Activated T-helper 1 cell treated with anti-CD3 and anti-CD28 coated beads, Interleukin-12 subunit alpha, Interleukin-12 subunit beta, Interleukin-2, Interleukin-4 antibody, amounts not matched to agents 30 ng/mL and 10 ng/mL and 1 ng/mL, durations not matched to agents 14 hours and 24 hours and 36 hours (primary cell): ENCODE results near the gene CRYBG3. TPM values are rescaled to one million over a fixed set of nuclear protein-coding genes. Genes with fewer than 3 reads are reported as not detected.
A peak's percentile ranks its signal among the peaks of the same experiment; 100 is the strongest.

Source experiments
- DNase-seq: peaks from one replicate; pipeline ENCODE4 v3.0.0; 2021; ENCODE audit warnings: low spot score
- H3K27ac Mint-ChIP-seq: one replicate; pipeline ENCODE4 v1.8.0; 2021; ENCODE audit warnings: mild to moderate bottlenecking, mixed read lengths
- H3K27me3 Mint-ChIP-seq: one replicate; pipeline ENCODE4 v1.8.0; 2022; ENCODE audit warnings: mild to moderate bottlenecking, moderate library complexity, mixed read lengths; ENCODE audit not compliant: insufficient read depth
- H3K36me3 Mint-ChIP-seq: one replicate; pipeline ENCODE4 v1.8.0; 2021; ENCODE audit warnings: low read depth, mixed read lengths
- H3K4me1 Mint-ChIP-seq: one replicate; pipeline ENCODE4 v1.8.0; 2021; ENCODE audit warnings: low read depth, mixed read lengths
- H3K4me3 Mint-ChIP-seq: one replicate; pipeline ENCODE4 v1.8.0; 2021; ENCODE audit warnings: mild to moderate bottlenecking, moderate library complexity, mixed read lengths
- H3K9me3 Mint-ChIP-seq: one replicate; pipeline ENCODE4 v1.8.0; 2021; ENCODE audit warnings: mixed read lengths
- intact Hi-C: fragments of 100-400 bp; cut with micrococcal nuclease; formaldehyde crosslinking; loops from one replicate; pipeline ENCODE4 v1.15.1; 2024
- total RNA-seq: library from RNA; stranded (reverse); gene quantifications from 2 replicates; pipeline ENCODE4 v1.2.3, GENCODE V29; 2022

The CRYBG3 gene
- total RNA-seq, 1 donor from 2014 or later: 6.8 TPM

DNA sequence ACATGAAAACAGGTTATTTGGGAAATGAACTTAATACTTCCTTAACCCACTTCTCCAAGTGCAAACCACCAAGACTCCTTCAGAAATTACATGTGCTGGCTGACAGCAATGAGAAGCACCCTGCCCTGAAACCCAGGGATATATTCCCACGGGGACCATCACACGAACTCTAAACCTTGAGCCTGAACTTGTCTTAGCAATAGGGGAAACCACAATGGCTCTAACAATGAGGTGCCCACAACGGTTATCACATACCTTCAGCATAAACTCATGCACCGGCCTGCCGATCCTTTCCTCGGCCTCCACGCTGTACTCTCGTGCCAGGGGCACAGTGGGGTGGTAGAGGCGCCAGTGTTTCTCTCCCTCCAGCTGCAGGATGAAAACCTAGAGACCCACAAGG lies 137.0 kb downstream of the CRYBG3 start:
- H3K9me3 Mint-ChIP-seq: no peaks in the 10 kb centered on the region
- no peak overlapping the region for H3K4me3 Mint-ChIP-seq
- no peaks in the 10 kb centered on the region for H3K27me3 Mint-ChIP-seq
- intact Hi-C loops: no loop called here
- peaks cover 49% of the 10 kb centered on the region for H3K4me1 Mint-ChIP-seq
- DNase-seq: no peak
- no peak overlapping the region for H3K27ac Mint-ChIP-seq
- peaks cover 56% of the 10 kb centered on the region for H3K36me3 Mint-ChIP-seq

DNA sequence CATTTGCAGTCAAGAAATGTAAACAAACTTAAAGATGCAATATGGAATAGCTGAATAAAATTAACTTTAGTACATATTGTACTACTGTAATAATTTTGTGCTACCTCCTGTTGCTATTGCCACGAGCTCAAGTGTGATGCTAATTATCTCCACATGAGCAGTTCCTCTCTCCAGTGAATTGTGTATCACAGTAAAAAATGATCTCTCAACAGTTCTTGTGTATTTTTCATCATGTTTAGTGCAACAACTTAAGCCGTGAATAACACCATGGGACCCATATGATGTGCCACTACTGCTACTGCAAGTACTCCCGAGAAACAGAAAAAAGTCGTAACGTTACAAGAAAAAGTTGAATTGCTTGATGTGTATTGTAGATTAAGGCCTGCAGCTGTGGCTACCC lies 138.1 kb downstream of the CRYBG3 start:
- peaks cover 53% of the 10 kb centered on the region for H3K36me3 Mint-ChIP-seq

GRCh38 chr3:97960551-97960950 lies 138.7 kb downstream of the CRYBG3 start:
- Mint-ChIP-seq H3K36me3 (peaks cover 52% of the 10 kb centered on the region), H3K4me1 (peaks cover 48% of the 10 kb centered on the region), H3K27ac (no peak overlapping the region), H3K27me3 (no peaks in the 10 kb centered on the region), H3K4me3 (no peak overlapping the region), H3K9me3 (no peaks in the 10 kb centered on the region)
- DNase-seq: no peak
- intact Hi-C loops: no loop called here

More for the DNA sequence above, 138.1 kb downstream of the CRYBG3 start:
- H3K4me1 Mint-ChIP-seq: peaks cover 50% of the 10 kb centered on the region
- no peaks in the 10 kb centered on the region for H3K27me3 Mint-ChIP-seq
- no peaks in the 10 kb centered on the region for H3K9me3 Mint-ChIP-seq
- DNase-seq: no peak
- H3K4me3 Mint-ChIP-seq: no peak overlapping the region
- intact Hi-C loops: no loop called here
- H3K27ac Mint-ChIP-seq: no peak overlapping the region

- H3K36me3 Mint-ChIP-seq: peaks cover 55% of the 10 kb centered on the region
- no peaks in the 10 kb centered on the region for H3K9me3 Mint-ChIP-seq
- no peaks in the 10 kb centered on the region for H3K27me3 Mint-ChIP-seq
- peaks cover 48% of the 10 kb centered on the region for H3K4me1 Mint-ChIP-seq
- intact Hi-C loops: no loop called here
- no peak for DNase-seq
- no peak overlapping the region for H3K27ac Mint-ChIP-seq
- H3K4me3 Mint-ChIP-seq: no peak overlapping the region
Measured at GRCh38 chr3:97960993-97961766, 139.4 kb downstream of the CRYBG3 start.

- Mint-ChIP-seq H3K27me3 (no peaks in the 10 kb centered on the region), H3K27ac (peak overlapping the region; percentile 83), H3K4me3 (peak overlapping the region; percentile 97), H3K36me3 (peaks cover 51% of the 10 kb centered on the region), H3K4me1 (peaks cover 87% of the 10 kb centered on the region), H3K9me3 (no peaks in the 10 kb centered on the region)
- intact Hi-C loops: loop anchor here (2.0 kb wide), 2 partner anchors 15 to 17 kb away; no protein-coding TSS in a partner anchor
- no peak for DNase-seq
Measured at GRCh38 chr3:97967966-97968365, 146.2 kb downstream of the CRYBG3 start.

DNA sequence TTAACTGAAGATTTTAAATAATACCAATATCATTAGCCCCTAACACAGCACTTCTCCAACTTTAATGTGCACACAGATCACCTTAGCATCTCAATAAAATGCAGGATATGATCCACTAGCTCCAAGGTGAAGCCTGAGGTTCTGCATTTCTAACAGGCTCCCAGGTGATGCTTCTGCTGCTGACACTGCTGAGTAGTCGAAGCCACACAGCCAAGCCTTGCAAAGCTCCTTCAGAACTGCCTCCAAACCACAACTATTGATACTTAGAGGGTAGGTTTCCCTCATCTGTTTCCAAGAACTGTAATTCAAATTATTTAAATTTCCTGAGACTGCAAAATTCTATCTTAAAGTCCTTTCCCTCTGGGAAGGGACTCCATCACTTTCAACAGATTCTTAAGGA lies 146.6 kb downstream of the CRYBG3 start:
- DNase-seq: peak; percentile 14
- H3K36me3 Mint-ChIP-seq: peaks cover 52% of the 10 kb centered on the region

DNA sequence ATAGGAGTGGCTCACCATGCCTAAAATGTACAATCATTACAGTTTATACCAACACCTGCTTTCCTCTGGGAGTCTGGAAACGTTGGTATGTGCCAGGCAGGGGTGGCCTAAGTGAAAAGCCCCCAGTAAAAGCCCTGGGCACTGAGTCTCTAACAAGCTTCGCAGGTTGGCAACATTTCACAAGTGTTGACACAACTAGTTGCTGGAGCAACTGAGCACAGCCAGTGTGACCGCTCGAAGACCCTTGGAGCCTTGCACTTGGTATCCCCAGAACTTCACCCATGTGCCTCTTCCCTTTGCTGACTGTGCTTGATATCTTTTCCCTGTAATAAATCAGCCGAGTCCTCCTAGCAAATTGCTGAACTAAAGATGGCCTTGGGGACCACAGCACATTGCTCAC lies 147.7 kb downstream of the CRYBG3 start:
- no peaks in the 10 kb centered on the region for H3K9me3 Mint-ChIP-seq
- H3K4me1 Mint-ChIP-seq: peaks cover 93% of the 10 kb centered on the region
- intact Hi-C loops: loop anchor here (2.0 kb wide), 2 partner anchors 13 to 19 kb away; no protein-coding TSS in a partner anchor
- H3K27ac Mint-ChIP-seq: peak overlapping the region; percentile 99
- DNase-seq: no peak
- H3K27me3 Mint-ChIP-seq: no peaks in the 10 kb centered on the region
- H3K36me3 Mint-ChIP-seq: peaks cover 46% of the 10 kb centered on the region
- peak overlapping the region; percentile 97 for H3K4me3 Mint-ChIP-seq

More for the DNA sequence above, 146.6 kb downstream of the CRYBG3 start:
- intact Hi-C loops: loop anchor here (2.0 kb wide), 2 partner anchors 14 to 18 kb away; no protein-coding TSS in a partner anchor
- Mint-ChIP-seq H3K4me3 (peak overlapping the region; percentile 97), H3K27ac (peak overlapping the region; percentile 83), H3K27me3 (no peaks in the 10 kb centered on the region), H3K4me1 (peaks cover 91% of the 10 kb centered on the region), H3K9me3 (no peaks in the 10 kb centered on the region)

- H3K36me3 Mint-ChIP-seq: peaks cover 44% of the 10 kb centered on the region
- H3K27ac Mint-ChIP-seq: peak overlapping the region; percentile 99
- H3K27me3 Mint-ChIP-seq: no peaks in the 10 kb centered on the region
- DNase-seq: no peak
- peaks cover 93% of the 10 kb centered on the region for H3K4me1 Mint-ChIP-seq
- intact Hi-C loops: loop anchor here (2.0 to 5.0 kb wide), 2 partner anchors 37 to 69 kb away; no protein-coding TSS in a partner anchor
- peaks cover 5% of the 10 kb centered on the region for H3K9me3 Mint-ChIP-seq
- H3K4me3 Mint-ChIP-seq: peak overlapping the region; percentile 97
Measured at GRCh38 chr3:97970156-97970555, 148.3 kb downstream of the CRYBG3 start.

- Mint-ChIP-seq H3K27ac (peak overlapping the region; percentile 99), H3K9me3 (peaks cover 5% of the 10 kb centered on the region), H3K27me3 (no peaks in the 10 kb centered on the region), H3K4me3 (peak overlapping the region; percentile 97), H3K4me1 (peaks cover 95% of the 10 kb centered on the region), H3K36me3 (peaks cover 37% of the 10 kb centered on the region)
- intact Hi-C loops: loop anchor here (1.0 to 5.0 kb wide), 5 partner anchors 36 to 178 kb away; partner anchors contain the start of gene CRYBG3
- no peak for DNase-seq
Measured at GRCh38 chr3:97970956-97971620, 149.3 kb downstream of the CRYBG3 start.

- Mint-ChIP-seq H3K36me3 (peaks cover 30% of the 10 kb centered on the region), H3K27me3 (no peaks in the 10 kb centered on the region), H3K9me3 (peaks cover 5% of the 10 kb centered on the region), H3K4me1 (peaks cover 92% of the 10 kb centered on the region), H3K27ac (peak within 1 kb of the TSS; percentile 99), H3K4me3 (peak within 1 kb of the TSS; percentile 97)
- DNase-seq: peak; percentile 77
- intact Hi-C loops: loop anchor here (1.0 to 5.0 kb wide), 7 partner anchors 9 to 208 kb away; partner anchors contain the start of genes ARL6 and CRYBG3
Measured at GRCh38 chr3:97971679-97972567, 150.1 kb downstream of the CRYBG3 start, which contains the start of gene RIOX2. RIOX2 (minus strand) TSS chr3:97972431; CDS start chr3:97967593, 4,838 bp downstream.

- H3K4me1 Mint-ChIP-seq: peaks cover 83% of the 10 kb centered on the region
- H3K9me3 Mint-ChIP-seq: peaks cover 5% of the 10 kb centered on the region
- no peaks in the 10 kb centered on the region for H3K27me3 Mint-ChIP-seq
- no peak for DNase-seq
- peaks cover 23% of the 10 kb centered on the region for H3K36me3 Mint-ChIP-seq
- H3K4me3 Mint-ChIP-seq: peak overlapping the region; percentile 77
- H3K27ac Mint-ChIP-seq: peak overlapping the region; percentile 79
- intact Hi-C loops: loop anchor here (1.0 to 5.0 kb wide), 3 partner anchors 8 to 209 kb away; partner anchors contain the start of gene ARL6
Measured at GRCh38 chr3:97972976-97973375, 151.2 kb downstream of the CRYBG3 start.

- peaks cover 67% of the 10 kb centered on the region for H3K4me1 Mint-ChIP-seq
- H3K9me3 Mint-ChIP-seq: peaks cover 5% of the 10 kb centered on the region
- peak overlapping the region; percentile 79 for H3K27ac Mint-ChIP-seq
- H3K27me3 Mint-ChIP-seq: no peaks in the 10 kb centered on the region
- intact Hi-C loops: loop anchor here (5.0 kb wide), 1 partner anchor 32 kb away; no protein-coding TSS in a partner anchor
- peaks cover 16% of the 10 kb centered on the region for H3K36me3 Mint-ChIP-seq
- no peak for DNase-seq
- H3K4me3 Mint-ChIP-seq: peak overlapping the region; percentile 43
Measured at GRCh38 chr3:97974996-97975395, 153.2 kb downstream of the CRYBG3 start.
